Measurements from ENCODE around the gene KREMEN2. TPM values are rescaled to one million over a fixed set of nuclear protein-coding genes. Genes with fewer than 3 reads are reported as not detected.

Gene KREMEN2
- total and polyA plus RNA-seq, 2 of the 4 experiments (the other 2 are of a cell fraction) = 0.03 TPM; not detected in 1

GRCh38 chr16:2967721-2968161 lies 3.7 kb downstream of the KREMEN2 start:
- BruUV-seq (replicated peaks) = no TSS peak
- Histone ChIP-seq H3K9ac (ENCODE audit: low read depth, low read length) (no peak overlapping the region), H2AK9ac (replicated peaks; ENCODE audit: low read depth, low read length, poor library complexity) (no peak overlapping the region), H3K9me1 (ENCODE audit: insufficient read depth, low read length) (peaks cover 17% of the 10 kb centered on the region), H2BK5ac (ENCODE audit: low read depth, low read length, poor library complexity, severe bottlenecking) (no peak overlapping the region), H3K23ac (ENCODE audit: low read depth, low read length) (no peak overlapping the region), H2AK5ac (ENCODE audit: low read depth, low read length) (no peak overlapping the region), H2BK120ac (ENCODE audit: low read depth, low read length) (no peak overlapping the region), H3K36me3 (ENCODE audit: control insufficient read depth, insufficient read depth, low read length) (peaks cover 2% of the 10 kb centered on the region; the same call in 1 of the 2 replicates), H2BK20ac (ENCODE audit: low read depth, low read length) (no peak overlapping the region), H3K4me1 (ENCODE audit: control insufficient read depth, insufficient read depth, low read length) (peaks cover 7% of the 10 kb centered on the region; the same call in 1 of the 2 replicates), H3K4ac (ENCODE audit: low read depth, low read length) (no peak overlapping the region), H2BK15ac (ENCODE audit: low read depth, low read length) (no peak overlapping the region), H3K9me3 (ENCODE audit: control insufficient read depth, insufficient read depth, low read length) (no peaks in the 10 kb centered on the region; the same call in 1 of the 2 replicates), H4K91ac (ENCODE audit: insufficient read depth, low read depth, low read length) (no peak overlapping the region), H3K79me1 (ENCODE audit: low read depth in 1 of 2, low read length in 2 of 2) (peaks cover 5 to 23% of the 10 kb centered on the region in 2 experiments; a peak in 3 of 4 replicates), H3K27ac (ENCODE audit: insufficient read depth, low read length) (no peak overlapping the region), H2AFZ (replicated peaks; ENCODE audit: low read length, poor library complexity) (no peak overlapping the region), H3K18ac (ENCODE audit: low read depth, low read length) (no peak overlapping the region), H3K27me3 (ENCODE audit: control insufficient read depth, insufficient read depth, low read length) (peaks cover 42% of the 10 kb centered on the region), H3K56ac (ENCODE audit: extremely low read depth, insufficient read depth, low read length) (no peak overlapping the region), H4K20me1 (ENCODE audit: insufficient read depth, low read length) (peaks cover 31% of the 10 kb centered on the region), H3K14ac (replicated peaks; ENCODE audit: low read depth, low read length) (no peak overlapping the region), H4K8ac (ENCODE audit: low read depth in 2 of 2, low read length in 2 of 2) (no peak overlapping the region), H3K4me2 (ENCODE audit: low read depth, low read length) (no peak overlapping the region), H3K4me3 (ENCODE audit: insufficient read depth, low read depth, low read length) (no peak overlapping the region), H4K5ac (ENCODE audit: low read depth, low read length) (no peak overlapping the region)
- POLR2A ChIA-PET (ENCODE audit: unreplicated experiment) = no interaction called here
- CTCF ChIA-PET = no interaction called here
- ATAC-seq (ENCODE audit: low read depth) (no peak), DNase-seq (no peak)
- intact Hi-C loops (cut with micrococcal nuclease) = no loop called here
- in situ Hi-C loops (cut with MboI; ENCODE audit: low sequenced_read_pairs) = no loop called here
- TF ChIP-seq BHLHE40 (IDR thresholded peaks at IDR 0.05; ENCODE audit: low read depth, low read length) (no peak), MXI1 (IDR thresholded peaks at IDR 0.05; ENCODE audit: borderline replicate concordance, low read depth, low read length) (no peak), MAZ (IDR thresholded peaks at IDR 0.05; ENCODE audit: borderline replicate concordance, low read depth, low read length) (no peak), CTCF (conservative IDR thresholded peaks at IDR 0.05; ENCODE audit: low read depth, low read length) (no peak), RCOR1 (IDR thresholded peaks at IDR 0.05; ENCODE audit: insufficient replicate concordance, low read length) (no peak), FOS (IDR thresholded peaks at IDR 0.05; ENCODE audit: low read depth, low read length) (no peak), RFX5 (IDR thresholded peaks at IDR 0.05; ENCODE audit: low read depth, low read length) (no peak)
- WGBS, 2 experiments (ENCODE audit: extremely low coverage in 2 of 2, insufficient read length in 1 of 2) = 60% methylated on average over 5 of the region's 33 CpGs; no CpG with 5 or more reads in 1 of the 2 experiments
- dilution Hi-C loops (cut with HindIII; ENCODE audit: low sequenced_read_pairs, unreplicated experiment) = no loop called here
